H1 (cell line): Measurements from ENCODE around the gene STARD3. TPM values are rescaled to one million over a fixed set of nuclear protein-coding genes. Genes with fewer than 3 reads are reported as not detected.

Experiments
- ATF3 ChIP-seq: IDR thresholded peaks from 2 replicates; pipeline ENCODE4 v1.6.1; 2011; ENCODE audit warnings: low read depth, mild to moderate bottlenecking, low read length; ENCODE audit not compliant: insufficient read depth
- BRCA1 ChIP-seq: IDR thresholded peaks from 2 replicates; pipeline ENCODE4 v1.6.1; 2012; ENCODE audit warnings: low read depth, low read length, improper control_type of control experiment
- CHD1 ChIP-seq: IDR thresholded peaks from 2 replicates; pipeline ENCODE4 v1.6.1; 2012; ENCODE audit warnings: low read depth, low read length, improper control_type of control experiment
- EGR1 ChIP-seq: IDR thresholded peaks from 2 replicates; pipeline ENCODE4 v1.6.1; 2011; ENCODE audit warnings: low read depth, low read length, borderline replicate concordance
- POLR2AphosphoS5 ChIP-seq: IDR thresholded peaks from 2 replicates; pipeline ENCODE4 v1.6.1; 2011; ENCODE audit warnings: low read depth, low read length
- SIN3A ChIP-seq, 2 experiments: IDR thresholded peaks in 1 of 2; conservative IDR thresholded peaks in 1 of 2; 2 replicates each; pipeline ENCODE4 v1.6.1; 2011 to 2012; ENCODE audit warnings: low read length in 2 of 2, improper control_type of control experiment in 1 of 2, low read depth in 1 of 2, mild to moderate bottlenecking in 1 of 2
- SP1 ChIP-seq: IDR thresholded peaks from 2 replicates; pipeline ENCODE4 v1.6.1; 2011; ENCODE audit warnings: low read depth, low read length
- SUZ12 ChIP-seq: fragments of 200-600 bp; sonication (generic); IDR thresholded peaks from 2 replicates; pipeline ENCODE4 v1.6.1; 2012; ENCODE audit warnings: mild to moderate bottlenecking, inconsistent platforms, low read length, moderate library complexity, mixed read lengths
- TAF1 ChIP-seq: IDR thresholded peaks from 2 replicates; pipeline ENCODE4 v1.6.1; 2011; ENCODE audit warnings: mild to moderate bottlenecking, low read depth, low read length
- polyA plus RNA-seq, 7 experiments: library from polyadenylated mRNA; depleted of rRNA in 3 of 7; stranded (reverse) in 5 of 7; unstranded in 2 of 7; fragments of >200 nt in 5 of 7; fragments of 200-250 nt in 2 of 7; gene quantifications; 1 replicate in 5 of 7; 2 replicates in 1 of 7; 4 replicates in 1 of 7; pipeline versions ENCODE4 v1.2.1 to v1.2.3, GENCODE V29; 2011 to 2013; ENCODE audit warnings: missing spikeins in 2 of 7, mixed read lengths in 2 of 7
- total RNA-seq: library from RNA; stranded (reverse); fragmentation: NEBNext Ultra II Directional; extraction: Animal tissue kit (Norgen Biotek cat#: 25700); gene quantifications from 2 replicates; pipeline ENCODE4 v1.2.1, GENCODE V29; 2021
- TF ChIP-seq, protein P1 (sequence below): fragments of 300-600 bp; sonication (generic); IDR thresholded peaks from 2 replicates; pipeline ENCODE4 v1.7.1; 2012; ENCODE audit warnings: low read length, moderate library complexity, mild to moderate bottlenecking, inconsistent platforms; ENCODE audit not compliant: insufficient replicate concordance

Gene STARD3
- total and polyA plus RNA-seq, 2 of the 8 experiments (the other 6 are each of a cell fraction or from before 2014, with no cell fraction given): 47.6 to 80.3 TPM

GRCh38 chr17:39651923-39652586 is 15.1 kb downstream of the STARD3 start (continued):
- TF ChIP-seq, protein P1, sequence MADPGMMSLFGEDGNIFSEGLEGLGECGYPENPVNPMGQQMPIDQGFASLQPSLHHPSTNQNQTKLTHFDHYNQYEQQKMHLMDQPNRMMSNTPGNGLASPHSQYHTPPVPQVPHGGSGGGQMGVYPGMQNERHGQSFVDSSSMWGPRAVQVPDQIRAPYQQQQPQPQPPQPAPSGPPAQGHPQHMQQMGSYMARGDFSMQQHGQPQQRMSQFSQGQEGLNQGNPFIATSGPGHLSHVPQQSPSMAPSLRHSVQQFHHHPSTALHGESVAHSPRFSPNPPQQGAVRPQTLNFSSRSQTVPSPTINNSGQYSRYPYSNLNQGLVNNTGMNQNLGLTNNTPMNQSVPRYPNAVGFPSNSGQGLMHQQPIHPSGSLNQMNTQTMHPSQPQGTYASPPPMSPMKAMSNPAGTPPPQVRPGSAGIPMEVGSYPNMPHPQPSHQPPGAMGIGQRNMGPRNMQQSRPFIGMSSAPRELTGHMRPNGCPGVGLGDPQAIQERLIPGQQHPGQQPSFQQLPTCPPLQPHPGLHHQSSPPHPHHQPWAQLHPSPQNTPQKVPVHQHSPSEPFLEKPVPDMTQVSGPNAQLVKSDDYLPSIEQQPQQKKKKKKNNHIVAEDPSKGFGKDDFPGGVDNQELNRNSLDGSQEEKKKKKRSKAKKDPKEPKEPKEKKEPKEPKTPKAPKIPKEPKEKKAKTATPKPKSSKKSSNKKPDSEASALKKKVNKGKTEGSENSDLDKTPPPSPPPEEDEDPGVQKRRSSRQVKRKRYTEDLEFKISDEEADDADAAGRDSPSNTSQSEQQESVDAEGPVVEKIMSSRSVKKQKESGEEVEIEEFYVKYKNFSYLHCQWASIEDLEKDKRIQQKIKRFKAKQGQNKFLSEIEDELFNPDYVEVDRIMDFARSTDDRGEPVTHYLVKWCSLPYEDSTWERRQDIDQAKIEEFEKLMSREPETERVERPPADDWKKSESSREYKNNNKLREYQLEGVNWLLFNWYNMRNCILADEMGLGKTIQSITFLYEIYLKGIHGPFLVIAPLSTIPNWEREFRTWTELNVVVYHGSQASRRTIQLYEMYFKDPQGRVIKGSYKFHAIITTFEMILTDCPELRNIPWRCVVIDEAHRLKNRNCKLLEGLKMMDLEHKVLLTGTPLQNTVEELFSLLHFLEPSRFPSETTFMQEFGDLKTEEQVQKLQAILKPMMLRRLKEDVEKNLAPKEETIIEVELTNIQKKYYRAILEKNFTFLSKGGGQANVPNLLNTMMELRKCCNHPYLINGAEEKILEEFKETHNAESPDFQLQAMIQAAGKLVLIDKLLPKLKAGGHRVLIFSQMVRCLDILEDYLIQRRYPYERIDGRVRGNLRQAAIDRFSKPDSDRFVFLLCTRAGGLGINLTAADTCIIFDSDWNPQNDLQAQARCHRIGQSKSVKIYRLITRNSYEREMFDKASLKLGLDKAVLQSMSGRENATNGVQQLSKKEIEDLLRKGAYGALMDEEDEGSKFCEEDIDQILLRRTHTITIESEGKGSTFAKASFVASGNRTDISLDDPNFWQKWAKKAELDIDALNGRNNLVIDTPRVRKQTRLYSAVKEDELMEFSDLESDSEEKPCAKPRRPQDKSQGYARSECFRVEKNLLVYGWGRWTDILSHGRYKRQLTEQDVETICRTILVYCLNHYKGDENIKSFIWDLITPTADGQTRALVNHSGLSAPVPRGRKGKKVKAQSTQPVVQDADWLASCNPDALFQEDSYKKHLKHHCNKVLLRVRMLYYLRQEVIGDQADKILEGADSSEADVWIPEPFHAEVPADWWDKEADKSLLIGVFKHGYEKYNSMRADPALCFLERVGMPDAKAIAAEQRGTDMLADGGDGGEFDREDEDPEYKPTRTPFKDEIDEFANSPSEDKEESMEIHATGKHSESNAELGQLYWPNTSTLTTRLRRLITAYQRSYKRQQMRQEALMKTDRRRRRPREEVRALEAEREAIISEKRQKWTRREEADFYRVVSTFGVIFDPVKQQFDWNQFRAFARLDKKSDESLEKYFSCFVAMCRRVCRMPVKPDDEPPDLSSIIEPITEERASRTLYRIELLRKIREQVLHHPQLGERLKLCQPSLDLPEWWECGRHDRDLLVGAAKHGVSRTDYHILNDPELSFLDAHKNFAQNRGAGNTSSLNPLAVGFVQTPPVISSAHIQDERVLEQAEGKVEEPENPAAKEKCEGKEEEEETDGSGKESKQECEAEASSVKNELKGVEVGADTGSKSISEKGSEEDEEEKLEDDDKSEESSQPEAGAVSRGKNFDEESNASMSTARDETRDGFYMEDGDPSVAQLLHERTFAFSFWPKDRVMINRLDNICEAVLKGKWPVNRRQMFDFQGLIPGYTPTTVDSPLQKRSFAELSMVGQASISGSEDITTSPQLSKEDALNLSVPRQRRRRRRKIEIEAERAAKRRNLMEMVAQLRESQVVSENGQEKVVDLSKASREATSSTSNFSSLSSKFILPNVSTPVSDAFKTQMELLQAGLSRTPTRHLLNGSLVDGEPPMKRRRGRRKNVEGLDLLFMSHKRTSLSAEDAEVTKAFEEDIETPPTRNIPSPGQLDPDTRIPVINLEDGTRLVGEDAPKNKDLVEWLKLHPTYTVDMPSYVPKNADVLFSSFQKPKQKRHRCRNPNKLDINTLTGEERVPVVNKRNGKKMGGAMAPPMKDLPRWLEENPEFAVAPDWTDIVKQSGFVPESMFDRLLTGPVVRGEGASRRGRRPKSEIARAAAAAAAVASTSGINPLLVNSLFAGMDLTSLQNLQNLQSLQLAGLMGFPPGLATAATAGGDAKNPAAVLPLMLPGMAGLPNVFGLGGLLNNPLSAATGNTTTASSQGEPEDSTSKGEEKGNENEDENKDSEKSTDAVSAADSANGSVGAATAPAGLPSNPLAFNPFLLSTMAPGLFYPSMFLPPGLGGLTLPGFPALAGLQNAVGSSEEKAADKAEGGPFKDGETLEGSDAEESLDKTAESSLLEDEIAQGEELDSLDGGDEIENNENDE: no peak
- TF ChIP-seq CHD1 (no peak), TAF1 (no peak), SUZ12 (no peak), SIN3A (conservative IDR thresholded peaks at IDR 0.05 in 1 of 2, IDR thresholded peaks at IDR 0.05 in 1 of 2; ENCODE audit: low read depth in 1 of 2, low read length in 2 of 2) (no peak), POLR2AphosphoS5 (no peak), BRCA1 (no peak), ATF3 (no peak), EGR1 (no peak), SP1 (no peak)
- TF ChIP-seq, all 59 proteins: peak for 0
